HCT116 (cell line): Measurements from ENCODE around the gene CALR3. TPM values are rescaled to one million over a fixed set of nuclear protein-coding genes. Genes with fewer than 3 reads are reported as not detected.

ENCODE experiments used
- ATAC-seq: fragments of 200-7000 bp; cut with Tn5 transposase; 2 replicates; pipeline ENCODE4 v1.9.1; 2020; ENCODE audit warnings: mild to moderate bottlenecking, moderate library complexity
- BruUV-seq: library from RNA; stranded (reverse); fragments of 400-500 nt; replicated peaks from 2 replicates; lab custom pipeline; 2021; lab: Mats Ljungman, UMichigan
- CTCF ChIA-PET: fragments of 300-600 bp; sonication (Branson Sonifier 250); formaldehyde crosslinking; loops from one replicate; lab custom pipeline; 2021; ENCODE audit warnings: antibody characterized with exemption; lab: Charles Lee
- POLR2A ChIA-PET: fragments of 300-600, 350-600 bp; sonication (Branson Sonifier 250); formaldehyde crosslinking; loops from one replicate; lab custom pipeline; 2021; ENCODE audit warnings: antibody characterized with exemption; lab: Charles Lee
- RAD21 ChIA-PET, 2 experiments: fragments of 300-600 bp; sonication (Branson Sonifier 250); formaldehyde crosslinking; loops; one replicate each; lab custom pipeline; 2023; ENCODE audit warnings: low total read pairs in 2 of 2; ENCODE audit not compliant: uncharacterized antibody in 2 of 2, unreplicated experiment in 2 of 2, low non-redundant PET in 1 of 2; lab: Charles Lee
- DNase-seq: peaks from one replicate; pipeline ENCODE4 v3.0.0-alpha.2; 2010; ENCODE audit warnings: low read depth, low spot score
- H2AFZ ChIP-seq: fragments of 200-600 bp; shearing (Covaris generic), sonication (generic); 2 replicates; pipeline ENCODE4 v1.6.1; 2017; ENCODE audit warnings: low read depth, mixed run types, mixed read lengths, antibody characterized with exemption, low read length; ENCODE audit not compliant: poor library complexity, severe bottlenecking
- H3K27ac ChIP-seq: 2 replicates; pipeline ENCODE4 v1.5.1; 2012; ENCODE audit warnings: low read depth, low read length
- H3K27me3 ChIP-seq: fragments of 200-600 bp; sonication (generic); 2 replicates; pipeline ENCODE4 v1.6.1; 2016; ENCODE audit warnings: mixed run types, low read length, mixed read lengths; ENCODE audit not compliant: insufficient read depth
- H3K36me3 ChIP-seq, 2 experiments: fragments of 200-500 bp in 1 of 2; fragments of 200-600 bp in 1 of 2; sonication (Bioruptor generic) in 1 of 2; sonication (generic) in 1 of 2; 2 replicates each; pipeline versions ENCODE4 v1.5.1 to v1.6.1; 2014 to 2016; ENCODE audit warnings: low read length in 2 of 2, inconsistent platforms in 1 of 2, mixed read lengths in 1 of 2, mixed run types in 1 of 2; ENCODE audit not compliant: insufficient read depth in 2 of 2, control insufficient read depth in 1 of 2
- H3K4me1 ChIP-seq, 2 experiments: fragments of 200-600 bp in 1 of 2; sonication (generic) in 1 of 2; 2 replicates each; pipeline versions ENCODE4 v1.5.1 to v1.6.1; 2012 to 2017; ENCODE audit warnings: low read length in 2 of 2, inconsistent platforms in 1 of 2, mild to moderate bottlenecking in 1 of 2, mixed read lengths in 1 of 2, mixed run types in 1 of 2, moderate library complexity in 1 of 2; ENCODE audit not compliant: insufficient read depth in 2 of 2, control insufficient read depth in 1 of 2
- H3K4me2 ChIP-seq: fragments of 200-600 bp; sonication (generic); 2 replicates; pipeline ENCODE4 v1.6.1; 2017; ENCODE audit warnings: mixed run types, low read length, mixed read lengths
- H3K4me3 ChIP-seq, 2 experiments: fragments of 200-600 bp in 1 of 2; sonication (generic) in 1 of 2; replicated peaks in 1 of 2; 2 replicates each; pipeline ENCODE4 v1.5.1; 2011 to 2016; ENCODE audit warnings: low read length in 2 of 2, control low read depth in 1 of 2, low read depth in 1 of 2, mild to moderate bottlenecking in 1 of 2, mixed read lengths in 1 of 2, mixed run types in 1 of 2
- H3K79me2 ChIP-seq: fragments of 200-600 bp; sonication (generic); 2 replicates; pipeline ENCODE4 v1.6.1; 2017; ENCODE audit warnings: mild to moderate bottlenecking, mixed run types, low read length, moderate library complexity, mixed read lengths; ENCODE audit not compliant: insufficient read depth
- H3K9ac ChIP-seq: fragments of 200-600 bp; sonication (generic); 2 replicates; pipeline ENCODE4 v1.6.1; 2016; ENCODE audit warnings: low read length, mixed read lengths
- H3K9me2 ChIP-seq: fragments of 200-600 bp; sonication (generic), shearing (Covaris generic); 2 replicates; pipeline ENCODE4 v1.6.1; 2017; ENCODE audit warnings: mixed run types, mild to moderate bottlenecking, moderate library complexity; ENCODE audit not compliant: insufficient read depth
- H3K9me3 ChIP-seq, 2 experiments: fragments of 200-500 bp in 1 of 2; fragments of 200-600 bp in 1 of 2; sonication (Bioruptor generic) in 1 of 2; sonication (generic) in 1 of 2; 2 replicates each; pipeline ENCODE4 v1.6.1; 2014 to 2017; ENCODE audit warnings: low read length in 2 of 2, mixed read lengths in 2 of 2, inconsistent platforms in 1 of 2, low read depth in 1 of 2, mild to moderate bottlenecking in 1 of 2, mixed run types in 1 of 2, moderate library complexity in 1 of 2; ENCODE audit not compliant: control insufficient read depth in 1 of 2, insufficient read depth in 1 of 2
- H4K20me1 ChIP-seq: fragments of 200-600 bp; sonication (generic), shearing (Covaris generic); 2 replicates; pipeline ENCODE4 v1.6.1; 2017; ENCODE audit warnings: mixed run types, mild to moderate bottlenecking, moderate library complexity; ENCODE audit not compliant: insufficient read depth
- ELF1 ChIP-seq: IDR thresholded peaks from 2 replicates; pipeline ENCODE4 v1.6.1; 2012; ENCODE audit warnings: low read depth, borderline replicate concordance
- EZH2 ChIP-seq: fragments of 200-600 bp; sonication (generic); IDR thresholded peaks from 2 replicates; pipeline ENCODE4 v1.6.1; 2017; ENCODE audit warnings: antibody characterized with exemption, mixed run types
- FOSL1 ChIP-seq: IDR thresholded peaks from 2 replicates; pipeline ENCODE4 v1.6.1; 2012; ENCODE audit warnings: low read depth
- MAX ChIP-seq: IDR thresholded peaks from 2 replicates; pipeline ENCODE4 v1.6.1; 2012
- POLR2A ChIP-seq: IDR thresholded peaks from 2 replicates; pipeline ENCODE4 v1.7.0; 2011; ENCODE audit warnings: borderline replicate concordance; ENCODE audit not compliant: insufficient read depth, insufficient read length; ENCODE audit errors: extremely low read depth
- POLR2AphosphoS5 ChIP-seq: IDR thresholded peaks from 2 replicates; pipeline ENCODE4 v1.6.1; 2011; ENCODE audit warnings: mild to moderate bottlenecking, low read depth, low read length, moderate library complexity
- RAD21 ChIP-seq: IDR thresholded peaks from 2 replicates; pipeline ENCODE4 v1.6.1; 2012; ENCODE audit warnings: low read depth, mild to moderate bottlenecking
- SP1 ChIP-seq: IDR thresholded peaks from 2 replicates; pipeline ENCODE4 v1.6.1; 2012; ENCODE audit warnings: low read depth
- YY1 ChIP-seq: IDR thresholded peaks from 2 replicates; pipeline ENCODE4 v1.6.1; 2011; ENCODE audit warnings: low read length, low read depth, moderate library complexity, mild to moderate bottlenecking; ENCODE audit not compliant: insufficient replicate concordance; ENCODE audit errors: extremely low read depth
- ZNF274 ChIP-seq: fragments of 200-500 bp; sonication (Bioruptor generic); IDR thresholded peaks from 2 replicates; pipeline ENCODE4 v1.6.1; 2014; ENCODE audit warnings: mild to moderate bottlenecking, low read depth, low read length, inconsistent platforms
- intact Hi-C: fragments of 100-400 bp; cut with micrococcal nuclease; formaldehyde crosslinking; loops from 2 replicates; pipeline ENCODE4 v1.10.0; 2022
- total RNA-seq: library from RNA; stranded (reverse); gene quantifications from one replicate; pipeline ENCODE4 v1.2.1, GENCODE V29; 2021; ENCODE audit not compliant: unreplicated experiment

The CALR3 gene
- total RNA-seq, 1 experiment from 2014 or later: not detected

DNA sequence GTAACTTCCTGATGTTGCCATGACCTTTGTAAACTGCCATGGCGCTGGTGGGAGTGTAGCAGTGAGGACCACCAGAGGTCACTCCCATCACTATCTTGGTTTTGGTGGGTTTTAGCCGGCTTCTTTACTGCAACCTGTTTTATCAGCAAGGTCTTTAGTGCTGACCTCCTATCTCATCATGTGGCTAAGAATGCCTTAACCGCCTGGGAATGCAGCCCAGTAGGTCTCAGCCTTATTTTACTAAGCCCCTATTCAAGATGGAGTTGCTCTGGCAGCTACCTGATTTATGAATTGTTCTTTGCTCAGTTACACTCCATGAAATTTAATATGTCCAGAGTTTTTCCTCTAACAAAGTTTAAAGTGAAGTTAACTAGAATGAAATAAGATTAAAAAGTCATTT, 19.6 kb downstream of the CALR3 start:
- Histone ChIP-seq H3K36me3 (no peaks in the 10 kb centered on the region), H2AFZ (no peak overlapping the region), H3K27me3 (no peaks in the 10 kb centered on the region), H3K4me3 (no peak overlapping the region), H3K9me2 (no peaks in the 10 kb centered on the region), H3K9ac (no peak overlapping the region), H3K79me2 (peaks cover 2% of the 10 kb centered on the region; the same call in 1 of the 2 replicates), H3K4me2 (no peak overlapping the region), H3K4me1 (peaks cover 0 to 5% of the 10 kb centered on the region in 2 experiments; a peak in 2 of 4 replicates), H3K9me3 (no peaks in the 10 kb centered on the region; a peak in 1 of 4 replicates), H4K20me1 (no peaks in the 10 kb centered on the region), H3K27ac (no peak overlapping the region)
- ATAC-seq (no peak), DNase-seq (no peak)
- TF ChIP-seq POLR2A: no peak
- CTCF ChIA-PET: no interaction called here
- POLR2A ChIA-PET: no interaction called here
- intact Hi-C loops: no loop called here
- RAD21 ChIA-PET: no interaction called here
- no TSS peak for BruUV-seq

- no peak overlapping the region for H3K27ac ChIP-seq
- H3K4me3 ChIP-seq: no peak overlapping the region
- no peaks in the 10 kb centered on the region; a peak in 1 of 4 replicates for H3K9me3 ChIP-seq
- H3K36me3 ChIP-seq: no peaks in the 10 kb centered on the region
- POLR2A ChIA-PET: no interaction called here
- CTCF ChIA-PET: no interaction called here
- no peak for TF ChIP-seq ELF1
- TF ChIP-seq EZH2: no peak
- TF ChIP-seq MAX: no peak
- TF ChIP-seq SP1: no peak
- no peak for TF ChIP-seq POLR2AphosphoS5
- no peak for TF ChIP-seq RAD21
- TF ChIP-seq YY1: no peak
- TF ChIP-seq ZNF274: no peak
- no peak for TF ChIP-seq FOSL1
- peaks cover 26% of the 10 kb centered on the region for H3K79me2 ChIP-seq
- RAD21 ChIA-PET: no interaction called here
- intact Hi-C loops: no loop called here
- ATAC-seq: no peak
- no peak overlapping the region for H3K4me2 ChIP-seq
- BruUV-seq: no TSS peak
- H4K20me1 ChIP-seq: no peaks in the 10 kb centered on the region
- H3K9me2 ChIP-seq: no peaks in the 10 kb centered on the region
- DNase-seq: no peak
- no peak overlapping the region for H2AFZ ChIP-seq
- H3K27me3 ChIP-seq: no peaks in the 10 kb centered on the region
- no peak overlapping the region for H3K9ac ChIP-seq
- H3K4me1 ChIP-seq: peaks cover 6 to 16% of the 10 kb centered on the region in 2 experiments; a peak in 3 of 4 replicates
Observed at GRCh38 chr19:16473875-16474392, 22.0 kb downstream of the CALR3 start.
